IMR-90 (cell line): ENCODE data around the gene ARHGAP18. TPM values are rescaled to one million over a fixed set of nuclear protein-coding genes. Genes with fewer than 3 reads are reported as not detected.

Experiments used
- ATAC-seq: fragments of 200-7000 bp; cut with Tn5 transposase; 2 replicates; pipeline ENCODE4 v1.9.1; 2020; ENCODE audit warnings: low read depth, mild to moderate bottlenecking, moderate library complexity
- BruUV-seq: library from RNA; stranded (reverse); fragments of 400-500 nt; replicated peaks from 2 replicates; lab custom pipeline; 2021; lab: Mats Ljungman, UMichigan
- CTCF ChIA-PET: fragments of 300-600 bp; formaldehyde crosslinking; extraction: SDS; loops from one replicate; lab custom pipeline; 2021; ENCODE audit warnings: antibody characterized with exemption; lab: Yijun Ruan, JAX
- POLR2A ChIA-PET: fragments of 300-600 bp; sonication (Branson Sonifier 250); formaldehyde crosslinking; loops from one replicate; lab custom pipeline; 2022; ENCODE audit warnings: antibody characterized with exemption; ENCODE audit not compliant: unreplicated experiment; lab: Charles Lee
- DNase-seq: peaks from one replicate; pipeline ENCODE4 v3.0.0; 2013
- H2AFZ ChIP-seq: replicated peaks from 2 replicates; pipeline ENCODE3; 2013; ENCODE audit warnings: low read length, mild to moderate bottlenecking; ENCODE audit not compliant: poor library complexity
- H2AK5ac ChIP-seq: 2 replicates; pipeline ENCODE4 v1.6.1; 2013; ENCODE audit warnings: low read depth, low read length, inconsistent platforms
- H2AK9ac ChIP-seq: replicated peaks from 2 replicates; pipeline ENCODE3; 2013; ENCODE audit warnings: mild to moderate bottlenecking, low read depth, low read length, moderate library complexity; ENCODE audit not compliant: poor library complexity
- H2BK120ac ChIP-seq: 2 replicates; pipeline ENCODE4 v1.6.1; 2013; ENCODE audit warnings: low read depth, low read length, inconsistent platforms
- H2BK15ac ChIP-seq: 3 replicates; pipeline ENCODE4 v1.6.1; 2013; ENCODE audit warnings: low read depth, low read length, inconsistent platforms
- H2BK20ac ChIP-seq: 2 replicates; pipeline ENCODE4 v1.6.1; 2013; ENCODE audit warnings: low read depth, mild to moderate bottlenecking, inconsistent platforms, low read length, moderate library complexity
- H2BK5ac ChIP-seq: 2 replicates; pipeline ENCODE4 v1.6.1; 2013; ENCODE audit warnings: mild to moderate bottlenecking, low read depth, low read length, inconsistent platforms; ENCODE audit not compliant: poor library complexity, severe bottlenecking
- H3K14ac ChIP-seq: replicated peaks from 2 replicates; pipeline ENCODE4 v1.6.1; 2013; ENCODE audit warnings: low read depth, low read length, inconsistent platforms
- H3K18ac ChIP-seq: 2 replicates; pipeline ENCODE4 v1.6.1; 2013; ENCODE audit warnings: low read depth, low read length, control low read depth
- H3K23ac ChIP-seq: 2 replicates; pipeline ENCODE4 v1.6.1; 2013; ENCODE audit warnings: low read depth, low read length, inconsistent platforms
- H3K27ac ChIP-seq: 2 replicates; pipeline ENCODE4 v1.5.1; 2013; ENCODE audit warnings: mild to moderate bottlenecking, control low read depth, low read length; ENCODE audit not compliant: insufficient read depth
- H3K27me3 ChIP-seq: 2 replicates; pipeline ENCODE4 v1.6.1; 2013; ENCODE audit warnings: low read length; ENCODE audit not compliant: control insufficient read depth, insufficient read depth
- H3K36me3 ChIP-seq: 2 replicates; pipeline ENCODE4 v1.6.1; 2013; ENCODE audit warnings: low read length, mixed read lengths; ENCODE audit not compliant: control insufficient read depth, insufficient read depth
- H3K4ac ChIP-seq: 2 replicates; pipeline ENCODE4 v1.6.1; 2013; ENCODE audit warnings: low read depth, low read length, inconsistent platforms
- H3K4me1 ChIP-seq: 2 replicates; pipeline ENCODE4 v1.6.1; 2013; ENCODE audit warnings: low read length, mixed read lengths; ENCODE audit not compliant: control insufficient read depth, insufficient read depth
- H3K4me2 ChIP-seq: 2 replicates; pipeline ENCODE4 v1.6.1; 2013; ENCODE audit warnings: low read depth, mild to moderate bottlenecking, control low read depth, low read length, moderate library complexity
- H3K4me3 ChIP-seq: 2 replicates; pipeline ENCODE4 v1.5.1; 2013; ENCODE audit warnings: low read depth, mild to moderate bottlenecking, control low read depth, low read length, moderate library complexity; ENCODE audit not compliant: insufficient read depth
- H3K56ac ChIP-seq: 2 replicates; pipeline ENCODE4 v1.6.1; 2013; ENCODE audit warnings: low read length, inconsistent platforms; ENCODE audit not compliant: insufficient read depth; ENCODE audit errors: extremely low read depth
- H3K79me1 ChIP-seq, 2 experiments: 2 replicates each; pipeline ENCODE4 v1.6.1; 2013; ENCODE audit warnings: low read length in 2 of 2, inconsistent platforms in 1 of 2, low read depth in 1 of 2
- H3K9ac ChIP-seq: 2 replicates; pipeline ENCODE4 v1.6.1; 2013; ENCODE audit warnings: low read depth, low read length, control low read depth
- H3K9me1 ChIP-seq: 2 replicates; pipeline ENCODE4 v1.6.1; 2013; ENCODE audit warnings: low read length, inconsistent platforms; ENCODE audit not compliant: insufficient read depth
- H3K9me3 ChIP-seq: 2 replicates; pipeline ENCODE4 v1.6.1; 2013; ENCODE audit warnings: low read length; ENCODE audit not compliant: control insufficient read depth, insufficient read depth
- H4K20me1 ChIP-seq: 2 replicates; pipeline ENCODE4 v1.6.1; 2013; ENCODE audit warnings: low read length, inconsistent platforms; ENCODE audit not compliant: insufficient read depth
- H4K5ac ChIP-seq: 2 replicates; pipeline ENCODE4 v1.6.1; 2013; ENCODE audit warnings: mild to moderate bottlenecking, low read depth, low read length, control low read depth
- H4K8ac ChIP-seq, 2 experiments: 2 replicates each; pipeline ENCODE4 v1.6.1; 2013; ENCODE audit warnings: low read depth in 2 of 2, low read length in 2 of 2, control low read depth in 1 of 2, inconsistent platforms in 1 of 2
- H4K91ac ChIP-seq: 2 replicates; pipeline ENCODE4 v1.6.1; 2013; ENCODE audit warnings: low read depth, low read length, inconsistent platforms; ENCODE audit not compliant: insufficient read depth
- CEBPB ChIP-seq: IDR thresholded peaks from 2 replicates; pipeline ENCODE4 v1.6.1; 2012; ENCODE audit warnings: low read depth, low read length, improper control_type of control experiment
- CHD1 ChIP-seq: IDR thresholded peaks from 2 replicates; pipeline ENCODE4 v1.6.1; 2012; ENCODE audit warnings: low read depth, low read length, improper control_type of control experiment
- ELK1 ChIP-seq: fragments of 150-350 bp; IDR thresholded peaks from 2 replicates; pipeline ENCODE4 v1.6.1; 2016; ENCODE audit warnings: low read depth, mild to moderate bottlenecking, low read length, moderate library complexity, borderline replicate concordance
- MAFK ChIP-seq: IDR thresholded peaks from 2 replicates; pipeline ENCODE4 v1.6.1; 2012; ENCODE audit warnings: low read depth, low read length, improper control_type of control experiment
- MAZ ChIP-seq: IDR thresholded peaks from 2 replicates; pipeline ENCODE4 v1.6.1; 2012; ENCODE audit warnings: low read depth, mild to moderate bottlenecking, low read length, improper control_type of control experiment, moderate library complexity, borderline replicate concordance
- MXI1 ChIP-seq: IDR thresholded peaks from 2 replicates; pipeline ENCODE4 v1.6.1; 2012; ENCODE audit warnings: low read depth, mild to moderate bottlenecking, low read length, moderate library complexity, borderline replicate concordance
- NFE2L2 ChIP-seq: fragments of 150-350 bp; IDR thresholded peaks from 2 replicates; pipeline ENCODE4 v1.6.1; 2016; ENCODE audit warnings: low read depth, mild to moderate bottlenecking, low read length
- POLR2A ChIP-seq: IDR thresholded peaks from 2 replicates; pipeline ENCODE4 v1.6.1; 2012; ENCODE audit warnings: mild to moderate bottlenecking, low read depth, low read length
- RFX5 ChIP-seq: IDR thresholded peaks from 2 replicates; pipeline ENCODE4 v1.8.0; 2012; ENCODE audit warnings: low read depth, mild to moderate bottlenecking, low read length, moderate library complexity
- USF2 ChIP-seq: fragments of 150-350 bp; IDR thresholded peaks from 2 replicates; pipeline ENCODE4 v1.6.1; 2017; ENCODE audit warnings: mild to moderate bottlenecking, antibody characterized with exemption, low read length, low read depth
- WGBS, 2 experiments: methylation state at CpG; one replicate each; pipeline versions ENCODE4 v1.1.5 to v1.1.7; 2013; ENCODE audit warnings: missing lambda C conversion rate in 2 of 2; ENCODE audit not compliant: insufficient read length in 1 of 2; ENCODE audit errors: extremely low coverage in 2 of 2; 5-methylcytosine and 5-hydroxymethylcytosine counted together
- dilution Hi-C: fragments of 300-500 bp; cut with HindIII; formaldehyde crosslinking; loops from one replicate; pipeline ENCODE4 v1.14.3; 2018; ENCODE audit warnings: low sequenced_read_pairs; ENCODE audit not compliant: unreplicated experiment
- in situ Hi-C: fragments of 300-500 bp; cut with MboI; formaldehyde crosslinking; loops from 3 replicates; pipeline ENCODE4 v1.14.3; 2019; ENCODE audit warnings: low sequenced_read_pairs, inconsistent platforms, mixed read lengths
- intact Hi-C: fragments of 100-400 bp; cut with micrococcal nuclease; formaldehyde crosslinking; loops from 2 replicates; pipeline ENCODE4 v1.10.0; 2022
- polyA plus RNA-seq, 3 experiments: library from polyadenylated mRNA; depleted of rRNA; stranded (reverse); fragments of >200 nt; gene quantifications; 2 replicates each; pipeline ENCODE4 v1.2.3, GENCODE V29; 2012; ENCODE audit warnings: low replicate concordance in 1 of 3
- total RNA-seq: library from RNA; depleted of rRNA; stranded (reverse); fragments of >200 nt; gene quantifications from 2 replicates; pipeline ENCODE4 v1.2.3, GENCODE V29; 2012
- TF ChIP-seq, protein P1 (sequence below): conservative IDR thresholded peaks from 2 replicates; pipeline ENCODE4 v1.5.1; 2012; ENCODE audit warnings: mild to moderate bottlenecking, low read depth, low read length, improper control_type of control experiment

The ARHGAP18 gene
- total and polyA plus RNA-seq, 2 of the 4 experiments (the other 2 are of a cell fraction), result 6.2 to 17.0 TPM

GRCh38 chr6:129708496-129709195 is 1.3 kb downstream of the ARHGAP18 start (continued):
- no peak for TF ChIP-seq ELK1

DNA sequence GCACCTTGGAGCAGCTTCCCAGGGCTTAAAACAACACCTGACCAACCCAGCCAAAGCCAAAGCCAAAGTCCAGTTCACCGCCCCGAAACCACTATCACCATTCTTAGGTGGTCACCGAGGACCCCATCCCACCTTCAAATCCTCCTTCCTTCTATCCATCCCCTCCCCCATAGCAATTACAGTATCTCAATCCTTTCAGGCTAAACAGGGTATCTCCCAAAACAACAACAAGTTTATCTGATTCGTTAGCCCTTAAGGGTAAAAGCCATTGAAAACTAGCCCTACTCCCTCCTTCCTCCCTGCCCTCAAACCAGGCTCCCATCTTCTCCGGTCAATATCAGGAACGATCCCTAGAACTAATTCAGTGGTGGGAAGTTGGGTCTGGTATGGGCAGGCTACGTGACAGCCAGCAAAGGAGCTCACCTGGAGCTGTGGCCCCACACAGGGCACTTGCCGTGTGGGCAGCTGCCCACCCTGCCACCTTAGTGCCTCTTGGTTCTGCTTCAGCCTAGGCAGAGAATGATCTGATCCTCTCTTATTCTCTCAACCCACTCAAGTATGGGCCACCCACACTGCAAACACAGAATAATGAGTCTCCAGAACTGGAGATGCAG is 2.0 kb downstream of the ARHGAP18 start:
- ATAC-seq, result no peak
- TF ChIP-seq POLR2A (no peak), MAFK (no peak), MXI1 (no peak), RFX5 (no peak), USF2 (no peak), CEBPB (no peak), CHD1 (no peak), MAZ (no peak), NFE2L2 (no peak)
- TF ChIP-seq, protein P1, sequence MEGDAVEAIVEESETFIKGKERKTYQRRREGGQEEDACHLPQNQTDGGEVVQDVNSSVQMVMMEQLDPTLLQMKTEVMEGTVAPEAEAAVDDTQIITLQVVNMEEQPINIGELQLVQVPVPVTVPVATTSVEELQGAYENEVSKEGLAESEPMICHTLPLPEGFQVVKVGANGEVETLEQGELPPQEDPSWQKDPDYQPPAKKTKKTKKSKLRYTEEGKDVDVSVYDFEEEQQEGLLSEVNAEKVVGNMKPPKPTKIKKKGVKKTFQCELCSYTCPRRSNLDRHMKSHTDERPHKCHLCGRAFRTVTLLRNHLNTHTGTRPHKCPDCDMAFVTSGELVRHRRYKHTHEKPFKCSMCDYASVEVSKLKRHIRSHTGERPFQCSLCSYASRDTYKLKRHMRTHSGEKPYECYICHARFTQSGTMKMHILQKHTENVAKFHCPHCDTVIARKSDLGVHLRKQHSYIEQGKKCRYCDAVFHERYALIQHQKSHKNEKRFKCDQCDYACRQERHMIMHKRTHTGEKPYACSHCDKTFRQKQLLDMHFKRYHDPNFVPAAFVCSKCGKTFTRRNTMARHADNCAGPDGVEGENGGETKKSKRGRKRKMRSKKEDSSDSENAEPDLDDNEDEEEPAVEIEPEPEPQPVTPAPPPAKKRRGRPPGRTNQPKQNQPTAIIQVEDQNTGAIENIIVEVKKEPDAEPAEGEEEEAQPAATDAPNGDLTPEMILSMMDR, result no peak

More for the DNA sequence above, 2.0 kb downstream of the ARHGAP18 start:
- H2AK5ac ChIP-seq, result peak overlapping the region; percentile 54; the same call in 1 of the 2 replicates
- peaks cover 8% of the 10 kb centered on the region for H3K4me1 ChIP-seq
- intact Hi-C loops (no loop called here), dilution Hi-C loops (no loop called here), in situ Hi-C loops (no loop called here)
- no peak overlapping the region for H3K4me3 ChIP-seq
- DNase-seq, result no peak
- H2BK120ac ChIP-seq, result peak overlapping the region; percentile 38; the same call in 1 of the 2 replicates
- H3K9me1 ChIP-seq, result peaks cover 6% of the 10 kb centered on the region; the same call in 1 of the 2 replicates
- POLR2A ChIA-PET, result no interaction called here
- no peaks in the 10 kb centered on the region for H3K9me3 ChIP-seq
- H3K79me1 ChIP-seq, result peaks cover 18 to 47% of the 10 kb centered on the region in 2 experiments
- H3K23ac ChIP-seq, result peak overlapping the region; percentile 56
- H2BK5ac ChIP-seq, result peak overlapping the region; percentile 21
- H4K5ac ChIP-seq, result no peak overlapping the region
- no peak overlapping the region for H3K18ac ChIP-seq
- H4K8ac ChIP-seq, result peak overlapping the region in 1 of 2 experiments; percentile 15; a peak in 1 of 4 replicates
- BruUV-seq, result no TSS peak
- H4K20me1 ChIP-seq, result no peaks in the 10 kb centered on the region
- H3K14ac ChIP-seq, result peak overlapping the region; percentile 57
- H3K9ac ChIP-seq, result no peak overlapping the region
- peak overlapping the region; percentile 62; the same call in 1 of the 2 replicates for H3K4ac ChIP-seq
- H3K27me3 ChIP-seq, result no peaks in the 10 kb centered on the region
- H2AFZ ChIP-seq, result no peak overlapping the region
- no peak overlapping the region for H3K27ac ChIP-seq
- peak overlapping the region; percentile 53 for H2AK9ac ChIP-seq
- 100% methylated on average over 3 of the region's 8 CpGs; no CpG with 5 or more reads in 1 of the 2 experiments for WGBS, 2 experiments
- peak overlapping the region; percentile 15; the same call in 1 of the 3 replicates for H2BK15ac ChIP-seq
- CTCF ChIA-PET, result no interaction called here
- 0 out of 2 replicates have a peak overlapping the region, but pooled peaks have one; percentile 20 for H4K91ac ChIP-seq
- peak overlapping the region; percentile 89 for H3K4me2 ChIP-seq
- H3K56ac ChIP-seq, result no peak overlapping the region
- 0 out of 2 replicates have a peak overlapping the region, but pooled peaks have one; percentile 16 for H2BK20ac ChIP-seq
- H3K36me3 ChIP-seq, result no peaks in the 10 kb centered on the region
